HK-2 (cell line): ENCODE measurements around the gene STAT2.
"Not testable (repeated sequence)": the region's sequence is repeated elsewhere in the genome, so short reads cannot be mapped to it uniquely, and the experiment has no call there.

Experiments
- DNase-seq: peaks from one replicate; pipeline ENCODE4 v3.0.0-alpha.2; 2018; ENCODE audit not compliant: unreplicated experiment

The STAT2 gene

DNA sequence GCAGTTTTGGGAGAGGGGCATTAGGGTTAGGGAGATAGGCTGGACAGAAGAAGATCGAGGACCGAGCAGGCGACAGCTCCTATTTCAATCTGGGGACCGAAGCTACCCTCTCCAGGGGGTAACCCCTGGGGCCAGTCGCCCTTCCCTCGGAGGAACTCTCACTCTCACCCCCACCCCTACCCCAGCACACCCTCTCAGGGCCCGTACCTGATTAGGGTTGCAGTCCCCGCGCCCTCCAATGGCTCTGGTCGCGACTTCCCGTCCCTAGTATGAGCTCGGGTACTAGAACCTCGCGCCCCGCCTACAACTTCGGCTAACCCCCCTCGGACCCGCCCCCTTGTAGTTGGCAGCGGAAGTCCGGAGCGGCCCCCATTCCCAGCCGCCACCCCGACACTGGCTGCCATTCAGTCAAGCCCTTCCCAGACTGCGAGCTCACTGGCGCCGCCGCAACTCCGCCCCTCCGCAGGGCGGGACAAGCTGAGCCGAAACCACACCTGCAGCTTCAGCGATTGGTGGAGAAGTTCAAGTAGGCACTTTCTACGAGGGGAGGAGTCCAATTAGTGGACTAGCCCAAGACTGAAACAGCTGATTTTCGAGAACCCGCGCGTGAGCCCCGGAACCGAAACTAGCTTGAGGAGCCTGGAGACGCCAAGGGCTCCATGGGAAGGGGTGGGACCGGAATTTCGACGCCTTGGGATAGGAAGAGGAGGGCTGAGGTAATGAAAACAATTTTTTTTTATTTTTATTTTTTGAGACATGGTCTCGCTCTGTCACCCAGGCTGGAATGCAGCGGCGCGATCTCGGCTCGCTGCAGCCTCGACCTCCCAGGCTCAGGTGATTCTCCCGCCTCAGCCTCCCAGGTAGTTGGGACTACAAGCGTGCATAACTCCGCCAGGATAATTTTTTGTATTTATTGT is at the start of gene STAT2:
Gene STAT2 (minus strand): TSS at position 257 of the 917 bp plus-strand sequence. CDS start 3,536 bp downstream, outside the sequence.
- DNase-seq, result peak; percentile 99

- no peak for DNase-seq
Observed at GRCh38 chr12:56408799-56409417, 49.0 kb upstream of the STAT2 start.

- DNase-seq, result not testable (repeated sequence)
Observed at GRCh38 chr12:56404227-56404626, 44.3 kb upstream of the STAT2 start.

DNA sequence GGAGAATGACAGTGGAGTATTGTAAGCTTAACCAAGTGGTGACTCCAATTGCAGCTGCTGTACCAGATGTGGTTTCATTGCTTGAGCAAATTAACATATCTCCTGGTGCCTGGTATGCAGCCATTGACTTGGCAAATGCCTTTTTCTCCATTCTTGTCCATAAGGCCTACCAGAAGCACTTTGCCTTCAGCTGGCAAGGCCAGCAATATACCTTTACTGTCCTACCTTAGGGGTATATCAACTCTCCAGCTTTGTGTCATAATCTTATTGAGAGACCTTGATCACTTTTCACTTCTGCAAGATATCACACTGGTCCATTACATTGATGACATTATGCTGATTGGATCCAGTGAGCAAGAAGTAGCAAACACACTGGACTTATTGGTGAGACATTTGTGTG is 41.7 kb upstream of the STAT2 start:
- DNase-seq, result not testable (repeated sequence)

- not testable (repeated sequence) for DNase-seq
Observed at GRCh38 chr12:56401125-56401524, 41.2 kb upstream of the STAT2 start.

GRCh38 chr12:56399466-56399865 is 39.6 kb upstream of the STAT2 start:
- DNase-seq, result not testable (repeated sequence)

DNA sequence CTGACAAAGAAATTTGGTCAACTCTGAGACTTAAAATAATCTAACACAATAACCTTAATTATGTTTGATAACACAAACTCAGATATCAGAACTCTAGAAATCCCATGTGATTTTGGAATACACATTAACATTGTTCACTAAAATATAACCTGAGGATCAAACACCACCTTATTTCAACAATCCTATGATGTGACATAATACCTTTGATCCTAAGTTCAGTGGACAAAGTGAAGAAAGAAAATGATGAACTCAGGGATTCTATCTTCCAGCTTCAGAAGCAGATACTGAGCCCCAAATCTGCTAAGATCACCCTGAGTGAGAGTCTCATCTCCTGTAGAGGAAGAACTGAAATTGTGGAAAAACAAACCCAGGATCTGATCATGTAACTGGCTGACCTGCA is 38.4 kb upstream of the STAT2 start:
- no peak for DNase-seq

DNA sequence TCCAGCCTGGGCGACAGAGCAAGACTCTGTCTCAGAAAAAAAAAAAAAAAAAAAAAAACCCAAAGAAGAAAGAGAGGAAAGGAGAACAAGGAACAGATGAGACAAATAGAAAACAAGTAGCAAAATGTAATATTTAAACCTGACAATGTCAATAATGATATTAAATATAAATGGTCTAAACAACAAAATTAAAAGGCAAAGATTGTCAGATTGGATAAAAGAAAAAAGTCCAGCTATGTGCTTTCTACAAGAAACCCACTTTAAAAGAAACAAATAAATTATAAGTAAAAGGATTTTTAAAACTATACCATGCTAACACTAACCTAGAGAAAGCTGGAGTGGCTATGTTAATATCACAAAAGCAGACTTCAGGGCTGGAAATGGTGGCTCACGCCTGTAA is 32.4 kb upstream of the STAT2 start:
- no peak for DNase-seq

- DNase-seq, result no peak
Observed at GRCh38 chr12:56391721-56392120, 31.8 kb upstream of the STAT2 start.

- no peak for DNase-seq
Observed at GRCh38 chr12:56389412-56389811, 29.5 kb upstream of the STAT2 start.

DNA sequence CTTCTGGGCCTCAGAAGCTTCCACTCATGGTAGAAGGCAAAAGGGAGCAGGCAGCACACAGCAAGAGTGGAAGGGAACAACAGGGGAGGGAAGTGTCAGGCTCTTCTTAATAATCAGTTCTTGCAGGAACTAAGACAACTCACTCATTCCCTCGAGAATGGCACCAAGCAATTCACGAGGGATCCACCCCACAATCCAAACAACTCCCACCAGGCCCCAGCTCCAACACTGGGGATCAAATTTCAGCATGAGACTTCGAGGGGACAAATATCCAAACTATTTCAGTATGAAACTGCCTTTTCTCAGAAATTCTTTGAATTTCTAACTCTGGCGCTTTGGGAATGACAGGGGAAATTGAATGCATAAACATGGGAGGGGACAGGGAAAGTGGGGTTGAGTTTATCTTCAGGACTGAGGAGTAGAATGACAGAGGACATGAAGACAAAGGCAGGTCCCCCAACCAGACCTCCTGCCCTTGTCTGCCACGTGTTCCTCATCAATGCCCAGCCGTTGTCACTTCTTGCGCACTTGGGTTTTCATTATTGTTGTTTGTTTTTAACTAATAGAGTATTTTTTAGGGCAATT is 27.3 kb upstream of the STAT2 start:
- DNase-seq, result no peak

DNA sequence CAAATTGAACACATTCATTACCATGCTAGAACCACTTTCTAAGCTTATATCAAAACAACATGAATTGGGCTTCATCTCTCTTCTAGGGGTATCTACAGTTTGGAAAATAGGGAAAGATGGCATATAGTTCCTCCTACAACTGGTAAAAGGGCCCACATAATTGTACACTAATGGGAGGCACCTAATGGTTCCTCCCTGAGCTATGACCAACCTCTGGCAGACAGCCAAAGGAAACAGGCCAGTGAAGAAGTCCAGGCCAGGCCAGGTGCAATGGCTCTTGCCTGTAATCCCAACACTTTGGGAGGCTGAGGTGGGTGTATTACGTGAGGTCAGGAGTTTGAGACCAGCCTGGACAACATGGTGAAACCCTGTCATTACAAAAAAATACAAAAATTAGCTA is 26.0 kb upstream of the STAT2 start:
- no peak for DNase-seq

- DNase-seq, result no peak
Observed at GRCh38 chr12:56382611-56383010, 22.7 kb upstream of the STAT2 start.

GRCh38 chr12:56377989-56378316 is 18.0 kb upstream of the STAT2 start:
- no peak for DNase-seq

- DNase-seq, result no peak
Observed at GRCh38 chr12:56377310-56377988, 17.5 kb upstream of the STAT2 start.

DNA sequence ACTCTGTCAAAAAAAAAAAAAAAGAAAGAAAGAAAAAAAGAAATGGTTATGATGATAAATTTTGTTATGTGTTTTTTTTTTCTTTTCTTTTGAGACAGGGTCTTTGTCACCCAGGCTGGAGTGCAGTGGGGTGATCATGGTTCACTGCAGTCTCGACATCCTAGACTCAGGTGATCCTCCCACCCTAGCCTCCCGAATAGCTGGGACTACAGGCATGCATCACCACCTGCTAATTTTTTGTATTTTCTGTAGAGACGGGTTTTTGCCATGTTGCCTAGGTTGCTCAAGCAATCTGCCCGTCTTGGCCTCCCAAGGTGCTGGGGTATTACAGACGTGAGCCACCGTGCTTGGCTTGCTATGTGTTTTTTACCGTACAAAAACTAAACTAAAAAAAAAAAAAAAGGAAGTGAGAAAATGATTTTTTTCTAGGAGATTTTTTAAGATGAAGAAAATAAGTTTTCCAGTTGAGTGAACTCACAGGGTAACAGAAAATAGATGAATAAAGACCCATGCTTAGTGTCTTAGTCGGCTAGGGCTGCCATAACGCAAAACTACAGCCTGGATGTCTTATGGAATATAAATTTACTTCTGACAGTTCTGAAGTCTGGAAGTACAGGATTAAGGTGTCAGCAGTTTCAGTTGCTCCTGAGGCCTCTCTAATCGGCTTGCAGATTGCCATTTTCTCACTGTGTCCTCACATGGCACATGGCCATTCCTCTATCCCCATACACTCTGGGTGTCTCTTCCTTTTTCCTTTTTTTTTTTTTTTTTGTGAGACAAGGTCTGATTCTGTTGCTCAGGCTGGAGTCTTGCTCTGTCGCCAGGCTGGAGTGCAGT is 15.9 kb upstream of the STAT2 start:
- no peak for DNase-seq

DNA sequence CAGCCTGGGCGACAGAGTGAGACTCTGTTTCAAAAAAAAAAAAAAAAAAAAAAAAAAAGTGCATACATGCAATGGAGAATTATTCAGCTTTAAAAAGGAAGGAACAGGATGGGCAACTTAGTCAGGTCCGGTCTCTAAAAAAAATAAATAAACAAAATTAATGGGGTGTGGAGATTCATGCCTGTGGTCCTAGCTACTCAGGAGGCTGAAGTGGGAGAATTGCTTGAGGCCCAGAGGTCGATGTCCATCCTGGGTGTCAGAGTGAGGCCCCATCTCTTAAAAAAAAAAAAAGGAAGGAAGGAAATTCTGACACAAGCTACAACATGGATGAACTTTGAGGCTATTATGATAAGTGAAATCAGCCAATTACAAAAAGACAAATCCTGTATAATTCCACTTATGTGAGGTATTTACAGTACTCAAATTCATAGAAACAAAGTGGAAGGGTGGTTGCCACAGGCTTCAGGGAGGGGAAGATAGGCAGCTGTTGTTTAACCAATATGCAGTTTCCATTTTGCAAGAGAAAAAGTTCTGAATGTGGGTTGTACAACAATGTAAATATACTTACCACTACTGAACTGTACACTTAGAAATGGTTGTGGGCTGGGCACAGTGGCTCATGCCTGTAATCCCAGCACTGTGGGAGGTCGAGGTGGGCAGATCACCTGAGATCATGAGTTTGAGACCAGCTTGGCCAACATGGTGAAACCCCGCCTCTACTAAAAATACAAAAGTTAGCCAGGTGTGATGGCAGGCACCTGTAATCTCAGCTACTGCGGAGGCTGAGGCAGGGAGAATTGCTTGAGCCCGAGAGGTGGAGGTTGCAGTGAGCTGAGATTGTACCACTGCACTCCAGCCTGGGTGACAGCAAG is 15.1 kb upstream of the STAT2 start:
- DNase-seq, result no peak

DNA sequence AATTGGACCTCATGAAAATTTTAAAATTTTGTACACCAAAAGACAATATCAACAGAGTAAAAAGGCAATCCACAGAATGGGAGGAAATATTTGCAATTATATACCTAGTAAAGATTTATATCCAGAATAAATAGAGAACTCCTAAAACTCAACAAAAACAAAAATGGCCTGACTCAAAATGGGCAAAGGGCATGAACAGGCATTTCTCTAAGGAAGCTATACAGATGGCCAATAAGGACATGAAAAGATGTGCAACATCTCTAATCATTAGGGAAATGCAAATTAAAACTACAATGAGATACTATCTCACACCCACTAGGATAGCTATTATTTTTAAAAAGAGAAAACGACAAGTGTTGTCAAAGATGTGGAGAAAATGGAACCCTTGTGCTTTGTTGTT is 13.6 kb upstream of the STAT2 start:
- no peak for DNase-seq

- no peak for DNase-seq
Observed at GRCh38 chr12:56366948-56367347, 7.0 kb upstream of the STAT2 start.
